Measurements from ENCODE around the gene DYRK4.

DNA sequence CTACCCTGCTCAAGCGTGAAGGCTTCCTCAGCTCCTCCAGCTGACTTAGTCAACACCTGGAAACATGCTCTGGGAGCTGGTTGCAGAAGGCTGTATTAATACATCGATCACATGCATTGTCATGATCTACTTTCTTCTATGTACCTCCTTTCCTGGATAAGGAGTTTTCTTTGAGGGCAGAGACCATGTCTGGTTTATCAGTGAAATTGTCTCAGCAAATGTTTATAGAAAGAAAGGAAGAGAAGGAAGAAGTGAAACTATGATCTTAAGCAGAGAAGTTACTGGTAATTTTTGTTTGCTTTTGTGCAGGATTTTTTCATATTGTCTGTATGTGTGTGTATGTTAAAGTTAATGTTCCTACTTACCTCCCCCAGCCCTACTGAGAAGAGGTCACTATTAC lies 4.5 kb downstream of the DYRK4 start:
- no peak for TF ChIP-seq POLR2A (IDR thresholded peaks at IDR 0.05)
- TF ChIP-seq, protein P1, sequence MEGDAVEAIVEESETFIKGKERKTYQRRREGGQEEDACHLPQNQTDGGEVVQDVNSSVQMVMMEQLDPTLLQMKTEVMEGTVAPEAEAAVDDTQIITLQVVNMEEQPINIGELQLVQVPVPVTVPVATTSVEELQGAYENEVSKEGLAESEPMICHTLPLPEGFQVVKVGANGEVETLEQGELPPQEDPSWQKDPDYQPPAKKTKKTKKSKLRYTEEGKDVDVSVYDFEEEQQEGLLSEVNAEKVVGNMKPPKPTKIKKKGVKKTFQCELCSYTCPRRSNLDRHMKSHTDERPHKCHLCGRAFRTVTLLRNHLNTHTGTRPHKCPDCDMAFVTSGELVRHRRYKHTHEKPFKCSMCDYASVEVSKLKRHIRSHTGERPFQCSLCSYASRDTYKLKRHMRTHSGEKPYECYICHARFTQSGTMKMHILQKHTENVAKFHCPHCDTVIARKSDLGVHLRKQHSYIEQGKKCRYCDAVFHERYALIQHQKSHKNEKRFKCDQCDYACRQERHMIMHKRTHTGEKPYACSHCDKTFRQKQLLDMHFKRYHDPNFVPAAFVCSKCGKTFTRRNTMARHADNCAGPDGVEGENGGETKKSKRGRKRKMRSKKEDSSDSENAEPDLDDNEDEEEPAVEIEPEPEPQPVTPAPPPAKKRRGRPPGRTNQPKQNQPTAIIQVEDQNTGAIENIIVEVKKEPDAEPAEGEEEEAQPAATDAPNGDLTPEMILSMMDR (IDR thresholded peaks at IDR 0.05) = no peak

Data from heart left ventricle (tissue), 13 donors.